K562 (cell line): ENCODE data around the gene PON1. TPM values are rescaled to one million over a fixed set of nuclear protein-coding genes. Genes with fewer than 3 reads are reported as not detected.

ENCODE experiments used
- ATAC-seq: fragments of 200-7000 bp; cut with Tn5 transposase; 3 replicates; pipeline ENCODE4 v1.9.1; 2020; ENCODE audit warnings: moderate library complexity
- BruUV-seq: library from RNA; stranded (reverse); fragments of 400-500 nt; replicated peaks from 2 replicates; lab custom pipeline; 2021; lab: Mats Ljungman, UMichigan
- CTCF ChIA-PET: fragments of 300-600 bp; formaldehyde crosslinking; extraction: SDS; loops from one replicate; lab custom pipeline; 2021; ENCODE audit warnings: low intra/inter-chr PET ratio; lab: Yijun Ruan, JAX
- POLR2A ChIA-PET: fragments of 300-600, 350-650 bp; sonication (Branson Sonifier 250); formaldehyde crosslinking; extraction: SDS; loops from one replicate; lab custom pipeline; 2021; ENCODE audit warnings: antibody characterized with exemption, inconsistent platforms; lab: Yijun Ruan, JAX
- DNase-seq, 4 experiments: peaks; one replicate each; pipeline versions ENCODE4 v3.0.0 to v3.0.0-alpha.2; 2011 to 2018; ENCODE audit warnings: low spot score in 3 of 4, mixed read lengths in 3 of 4; ENCODE audit errors: extremely low read depth in 1 of 4
- FAIRE-seq: peaks from 2 replicates; lab custom pipeline; 2011; peaks lifted over from hg19 to GRCh38; lab: Jason Lieb, UNC
- H2AFZ ChIP-seq: 2 replicates; pipeline ENCODE4 v1.6.0; 2011; ENCODE audit warnings: low read depth, low read length, control low read depth, inconsistent platforms
- H3K27ac ChIP-seq: fragments of 200-600 bp; 3 replicates; pipeline ENCODE4 v1.8.0; 2011; ENCODE audit warnings: low read depth, mild to moderate bottlenecking, control low read depth, inconsistent platforms, low read length, moderate library complexity, mixed read lengths; ENCODE audit errors: extremely low read depth
- H3K27me3 ChIP-seq, 2 experiments: fragments of 300-600 bp in 1 of 2; 2 replicates in 1 of 2; 3 replicates in 1 of 2; pipeline versions ENCODE4 v1.6.0 to v1.8.0; 2011; ENCODE audit warnings: inconsistent platforms in 2 of 2, low read length in 2 of 2, mild to moderate bottlenecking in 1 of 2, mixed read lengths in 1 of 2, moderate library complexity in 1 of 2; ENCODE audit not compliant: control insufficient read depth in 2 of 2, insufficient read depth in 2 of 2
- H3K36me3 ChIP-seq: fragments of 300-600 bp; 3 replicates; pipeline ENCODE4 v1.8.0; 2011; ENCODE audit warnings: mild to moderate bottlenecking, low read length, inconsistent platforms; ENCODE audit not compliant: control insufficient read depth, insufficient read depth
- H3K4me1 ChIP-seq, 2 experiments: fragments of 200-600 bp in 1 of 2; replicated peaks in 1 of 2; 2 replicates in 1 of 2; 3 replicates in 1 of 2; pipeline versions ENCODE4 v1.5.1 to v1.8.0; 2011; ENCODE audit warnings: inconsistent platforms in 2 of 2, low read length in 2 of 2, mild to moderate bottlenecking in 1 of 2, mixed read lengths in 1 of 2, moderate library complexity in 1 of 2; ENCODE audit not compliant: control insufficient read depth in 2 of 2, insufficient read depth in 2 of 2
- H3K4me2 ChIP-seq: 2 replicates; pipeline ENCODE4 v1.6.1; 2011; ENCODE audit warnings: low read length, control low read depth, inconsistent platforms, mixed read lengths; ENCODE audit not compliant: insufficient read depth
- H3K4me3 ChIP-seq: fragments of 200-600 bp; sonication (generic), shearing (Covaris generic); 2 replicates; pipeline ENCODE4 v1.5.1; 2016; ENCODE audit warnings: control low read depth, inconsistent platforms
- H3K79me2 ChIP-seq: fragments of 200-600 bp; 3 replicates; pipeline ENCODE4 v1.8.0; 2011; ENCODE audit warnings: low read length, inconsistent platforms; ENCODE audit not compliant: control insufficient read depth, insufficient read depth
- H3K9ac ChIP-seq, 2 experiments: 2 replicates each; pipeline versions ENCODE4 v1.6.0 to v1.6.1; 2011; ENCODE audit warnings: low read depth in 2 of 2, low read length in 2 of 2, control low read depth in 1 of 2, inconsistent platforms in 1 of 2, mild to moderate bottlenecking in 1 of 2, mixed read lengths in 1 of 2; ENCODE audit not compliant: insufficient read depth in 1 of 2
- H3K9me1 ChIP-seq: one replicate; pipeline ENCODE4 v1.6.0; 2011; ENCODE audit warnings: inconsistent platforms, mild to moderate bottlenecking, low read length, moderate library complexity; ENCODE audit not compliant: control insufficient read depth, insufficient read depth
- H3K9me3 ChIP-seq: replicated peaks from 2 replicates; pipeline ENCODE4 v1.5.1; 2011; ENCODE audit warnings: low read depth, low read length, inconsistent platforms; ENCODE audit not compliant: control insufficient read depth, insufficient read depth
- H4K20me1 ChIP-seq: replicated peaks from 2 replicates; pipeline ENCODE4 v1.6.1; 2011; ENCODE audit warnings: low read length, inconsistent platforms, mixed read lengths; ENCODE audit not compliant: control insufficient read depth, insufficient read depth
- FOXP4 ChIP-seq: sonication (generic); formaldehyde crosslinking; IDR thresholded peaks from 2 replicates; pipeline ENCODE4 v1.8.0; 2022; ENCODE audit warnings: mild to moderate bottlenecking, missing genetic modification reagents, borderline replicate concordance
- FUS ChIP-seq: fragments of 200-400 bp; formaldehyde crosslinking; optimal IDR thresholded peaks from 2 replicates; pipeline ENCODE3; 2017; ENCODE audit warnings: low read depth, low read length
- GABPA ChIP-seq: fragments of 200-800 bp; sonication (Bioruptor generic); conservative IDR thresholded peaks from 2 replicates; pipeline ENCODE4 v1.6.1; 2016; ENCODE audit warnings: low read depth, missing genetic modification characterization, missing compliant biosample characterization
- NCOR1 ChIP-seq: fragments of 450-650 bp; IDR thresholded peaks from 2 replicates; pipeline ENCODE4 v1.6.1; 2016; ENCODE audit warnings: mild to moderate bottlenecking, moderate library complexity
- PTBP1 ChIP-seq: fragments of 200-400 bp; formaldehyde crosslinking; IDR thresholded peaks from 2 replicates; pipeline ENCODE4 v1.6.1; 2017; ENCODE audit warnings: low read depth, low read length
- STAT6 ChIP-seq: sonication (generic); formaldehyde crosslinking; IDR thresholded peaks from 2 replicates; pipeline ENCODE4 v1.8.1; 2023; ENCODE audit warnings: mild to moderate bottlenecking, missing genetic modification reagents
- TAF15 ChIP-seq: fragments of 200-400 bp; formaldehyde crosslinking; IDR thresholded peaks from 2 replicates; pipeline ENCODE4 v1.6.1; 2017; ENCODE audit warnings: mild to moderate bottlenecking, low read depth, low read length, moderate library complexity
- ZNF224 ChIP-seq: sonication (generic); formaldehyde crosslinking; IDR thresholded peaks from 2 replicates; pipeline ENCODE4 v1.8.0; 2022; ENCODE audit warnings: mild to moderate bottlenecking, missing genetic modification reagents
- ZNF316 ChIP-seq: fragments of 450-650 bp; IDR thresholded peaks from 2 replicates; pipeline ENCODE4 v1.6.1; 2016
- ZNF76 ChIP-seq: fragments of 250-450 bp; sonication (Bioruptor Pico); IDR thresholded peaks from 2 replicates; pipeline ENCODE4 v1.4.0; 2020; ENCODE audit warnings: mild to moderate bottlenecking, moderate library complexity, borderline replicate concordance
- WGBS: fragments of 100-300 bp; shearing (Covaris generic); methylation state at CpG from one replicate; pipeline ENCODE4 v1.1.6; 2016; ENCODE audit warnings: low coverage, mixed read lengths; ENCODE audit not compliant: insufficient coverage; ENCODE audit errors: missing lambda C conversion rate; 5-methylcytosine and 5-hydroxymethylcytosine counted together
- in situ Hi-C: fragments of 300-500 bp; cut with MboI; formaldehyde crosslinking; loops from 4 replicates; pipeline ENCODE4 v1.15.0; 2018; ENCODE audit warnings: inconsistent platforms, mixed read lengths
- intact Hi-C: fragments of 100-400 bp; cut with micrococcal nuclease; formaldehyde crosslinking; loops from 2 replicates; pipeline ENCODE4 v1.14.2; 2022
- polyA plus RNA-seq, 8 experiments: library from polyadenylated mRNA; depleted of rRNA in 4 of 8; stranded (reverse) in 5 of 8; unstranded in 3 of 8; fragments of >200 nt; fragmentation: Nextera tagmentation in 2 of 8; fragmentation: Illumina TruSeq in 1 of 8; extraction: Ambion mirVana in 2 of 8; extraction: Trizol in 1 of 8; gene quantifications; 2 replicates each; pipeline versions ENCODE4 v1.2.1 to v1.2.3, GENCODE V29; 2011 to 2014; ENCODE audit warnings: inconsistent platforms in 1 of 8, missing spikeins in 1 of 8
- total RNA-seq, 7 experiments: library from RNA; depleted of rRNA in 6 of 7; stranded (reverse); fragments of >200 nt in 6 of 7; fragmentation: Illumina TruSeq in 2 of 7; extraction: Trizol in 2 of 7; gene quantifications; 2 replicates each; pipeline versions ENCODE4 v1.2.1 to v1.2.3, GENCODE V29; 2011 to 2021; ENCODE audit warnings: low replicate concordance in 1 of 7

Gene PON1
- total and polyA plus RNA-seq, 9 of the 15 experiments (the other 6 are each of a cell fraction or from before 2014, with no cell fraction given), result not detected

- no peak for TF ChIP-seq NCOR1
These were observed 70.3 kb downstream of the PON1 start (continued) for GRCh38 chr7:95253986-95254385.

- no peaks in the 10 kb centered on the region for H4K20me1 ChIP-seq
- ChIA-PET POLR2A (no interaction called here), CTCF (no interaction called here)
- H3K36me3 ChIP-seq, result no peaks in the 10 kb centered on the region
- in situ Hi-C loops (no loop called here), intact Hi-C loops (no loop called here)
- 0% methylated on average over 1 of the region's 1 CpG for WGBS
- no peaks in the 10 kb centered on the region for H3K4me1 ChIP-seq
- no peak for FAIRE-seq
- no peaks in the 10 kb centered on the region for H3K9me1 ChIP-seq
- H3K9me3 ChIP-seq, result no peaks in the 10 kb centered on the region
- no peak for DNase-seq
- H3K4me3 ChIP-seq, result no peak overlapping the region
- ATAC-seq, result no peak
- H3K4me2 ChIP-seq, result no peak overlapping the region
- no TSS peak for BruUV-seq
- no peaks in the 10 kb centered on the region for H3K79me2 ChIP-seq
- no peak overlapping the region for H2AFZ ChIP-seq
- no peak overlapping the region for H3K27ac ChIP-seq
- H3K9ac ChIP-seq, result no peak overlapping the region
- TF ChIP-seq STAT6 (CRISPR knock-in tag) (no peak), ZNF224 (CRISPR knock-in tag) (no peak), FOXP4 (CRISPR knock-in tag) (no peak), GABPA (tag) (no peak), ZNF76 (no peak), PTBP1 (no peak), ZNF316 (peak; percentile 53), FUS (no peak), TAF15 (no peak)
- no peaks in the 10 kb centered on the region for H3K27me3 ChIP-seq
These were observed 72.4 kb downstream of the PON1 start for GRCh38 chr7:95251966-95252365.
